ENCODE measurements around the gene FAM118A. TPM values are rescaled to one million over a fixed set of nuclear protein-coding genes. Genes with fewer than 3 reads are reported as not detected.

The FAM118A gene
- total and polyA plus RNA-seq, 2 of the 8 experiments (the other 6 are each of a cell fraction or from before 2014, with no cell fraction given) = 8.5 to 18.6 TPM

DNA sequence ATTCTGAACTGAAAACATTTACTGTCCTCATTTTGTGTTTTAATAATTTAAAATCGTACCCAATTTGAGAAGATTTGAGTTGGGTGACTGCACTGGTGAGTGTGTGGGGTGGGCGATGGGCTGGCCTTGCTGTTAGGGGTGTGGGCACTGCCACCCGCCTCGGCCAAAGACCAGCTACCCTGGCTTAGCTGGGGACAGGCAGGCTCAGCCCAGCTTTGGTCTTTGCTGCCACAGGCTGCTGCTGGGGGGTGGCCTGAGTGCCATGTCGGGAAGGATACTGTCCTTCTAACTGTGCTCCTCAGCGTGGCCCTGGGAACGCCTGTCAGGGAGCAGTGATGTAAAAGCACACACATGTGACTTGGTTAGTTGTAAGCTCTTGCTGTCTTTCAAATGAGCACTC, 22.3 kb downstream of the FAM118A start:
- no peak overlapping the region for H3K23ac ChIP-seq (ENCODE audit: insufficient read length)
- H3K79me2 ChIP-seq (ENCODE audit: control insufficient read depth in 1 of 2, insufficient read depth in 2 of 2, low read length in 2 of 2) = no peaks in the 10 kb centered on the region
- 91% methylated on average over 6 of the region's 7 CpGs; no CpG with 5 or more reads in 1 of the 2 experiments for WGBS, 2 experiments (ENCODE audit: extremely low coverage in 1 of 2, insufficient coverage in 1 of 2, insufficient read length in 1 of 2, insufficient replicate concordance in 2 of 2, low coverage in 1 of 2, low lambda C conversion rate in 2 of 2, missing lambda C conversion rate in 1 of 2)
- FAIRE-seq (no peak), DNase-seq (ENCODE audit: low read depth in 1 of 2, low spot score in 2 of 2) (no peak)
- H3K4me3 ChIP-seq (ENCODE audit: extremely low read depth in 1 of 4, insufficient read depth in 2 of 4, low read depth in 3 of 4, low read length in 4 of 4) = no peak overlapping the region
- H2BK120ac ChIP-seq (replicated peaks; ENCODE audit: low read depth, low read length) = no peak overlapping the region
- no peak overlapping the region for H4K8ac ChIP-seq (ENCODE audit: extremely low read depth, insufficient read depth, low read length)
- no peak for TF ChIP-seq GABPA (IDR thresholded peaks at IDR 0.05; ENCODE audit: borderline replicate concordance, insufficient read depth, low read length)
- no peak for TF ChIP-seq CEBPB (IDR thresholded peaks at IDR 0.05; ENCODE audit: low read depth, low read length)
- no peak overlapping the region for H3K56ac ChIP-seq (replicated peaks; ENCODE audit: insufficient read length, low read depth, low read length)
- H3K23me2 ChIP-seq (ENCODE audit: low read depth, low read length) = no peaks in the 10 kb centered on the region
- CTCF ChIA-PET (ENCODE audit: partially characterized antibody) = interaction anchor here (0.6 to 1.8 kb wide), 3 partner anchors 9 to 48 kb away, joined by 3 to 5 read pairs (median 3); no protein-coding TSS in a partner anchor
- H4K5ac ChIP-seq (ENCODE audit: insufficient read length, low read depth, low read length) = no peak overlapping the region
- H3K14ac ChIP-seq (ENCODE audit: insufficient read length) = no peak overlapping the region
- no peak overlapping the region for H3K4me2 ChIP-seq (ENCODE audit: insufficient read depth in 1 of 2, low read depth in 2 of 2, low read length in 2 of 2)
- no peak overlapping the region for H2AK5ac ChIP-seq (ENCODE audit: low read depth, low read length)
- H3K4me1 ChIP-seq (replicated peaks in 1 of 4; ENCODE audit: control insufficient read depth in 3 of 4, insufficient read depth in 4 of 4, low read length in 3 of 4) = no peaks in the 10 kb centered on the region
- H3K27ac ChIP-seq (ENCODE audit: low read depth, low read length) = no peak overlapping the region
- peaks cover 0 to 9% (median 6%) of the 10 kb centered on the region in 4 experiments; a peak in 5 of 8 replicates for H3K36me3 ChIP-seq (ENCODE audit: control insufficient read depth in 2 of 4, insufficient read depth in 4 of 4, low read length in 3 of 4)
- peaks cover 0 to 3% of the 10 kb centered on the region in 2 experiments for H4K20me1 ChIP-seq (replicated peaks in 1 of 2; ENCODE audit: control insufficient read depth in 1 of 2, insufficient read depth in 2 of 2, low read length in 2 of 2)
- no peak overlapping the region for H2BK12ac ChIP-seq (ENCODE audit: low read depth, low read length)
- H3K9me3 ChIP-seq (ENCODE audit: insufficient read depth in 2 of 2, low read depth in 1 of 2, low read length in 1 of 2) = no peaks in the 10 kb centered on the region
- H3K18ac ChIP-seq (ENCODE audit: extremely low read depth, low read length) = no peak overlapping the region
- H4K91ac ChIP-seq (replicated peaks; ENCODE audit: insufficient read length, low read length) = no peak overlapping the region
- no peak overlapping the region for H2BK20ac ChIP-seq (ENCODE audit: low read length)
- POLR2A ChIA-PET (ENCODE audit: partially characterized antibody) = no interaction called here
- H3K27me3 ChIP-seq (replicated peaks in 1 of 4; ENCODE audit: control insufficient read depth in 3 of 4, extremely low read depth in 1 of 4, insufficient read depth in 3 of 4, low read length in 3 of 4) = no peaks in the 10 kb centered on the region
- no peak overlapping the region for H3K4ac ChIP-seq (replicated peaks; ENCODE audit: insufficient read length, low read depth, low read length)
- H3K9ac ChIP-seq (replicated peaks in 1 of 4; ENCODE audit: extremely low read depth in 1 of 4, low read depth in 3 of 4, low read length in 3 of 4) = no peak overlapping the region
- no peaks in the 10 kb centered on the region for H3K79me1 ChIP-seq (ENCODE audit: low read depth, low read length)
- H2AFZ ChIP-seq (ENCODE audit: low read length) = no peak overlapping the region
- H2BK15ac ChIP-seq (ENCODE audit: low read length) = no peak overlapping the region
- H2BK5ac ChIP-seq (ENCODE audit: low read depth, low read length) = no peak overlapping the region
